Choroid plexus epithelial cell (primary cell): Measurements from ENCODE around the gene BFSP1.

ENCODE experiments used
- DNase-seq: peaks from one replicate; pipeline ENCODE4 v3.0.0-alpha.2; 2010; ENCODE audit warnings: low read depth
- H3K4me3 ChIP-seq: 2 replicates; pipeline ENCODE4 v1.5.1; 2011; ENCODE audit warnings: low read depth, mild to moderate bottlenecking, control low read depth, low read length, moderate library complexity
- TF ChIP-seq, protein P1 (sequence below): conservative IDR thresholded peaks from 2 replicates; pipeline ENCODE4 v1.5.1; 2011; ENCODE audit warnings: low read depth, mild to moderate bottlenecking, control low read depth, inconsistent platforms, low read length, moderate library complexity

Gene BFSP1

GRCh38 chr20:17511401-17511800 lies 19.8 kb downstream of the BFSP1 start:
- H3K4me3 ChIP-seq = no peak overlapping the region
- TF ChIP-seq, protein P1, sequence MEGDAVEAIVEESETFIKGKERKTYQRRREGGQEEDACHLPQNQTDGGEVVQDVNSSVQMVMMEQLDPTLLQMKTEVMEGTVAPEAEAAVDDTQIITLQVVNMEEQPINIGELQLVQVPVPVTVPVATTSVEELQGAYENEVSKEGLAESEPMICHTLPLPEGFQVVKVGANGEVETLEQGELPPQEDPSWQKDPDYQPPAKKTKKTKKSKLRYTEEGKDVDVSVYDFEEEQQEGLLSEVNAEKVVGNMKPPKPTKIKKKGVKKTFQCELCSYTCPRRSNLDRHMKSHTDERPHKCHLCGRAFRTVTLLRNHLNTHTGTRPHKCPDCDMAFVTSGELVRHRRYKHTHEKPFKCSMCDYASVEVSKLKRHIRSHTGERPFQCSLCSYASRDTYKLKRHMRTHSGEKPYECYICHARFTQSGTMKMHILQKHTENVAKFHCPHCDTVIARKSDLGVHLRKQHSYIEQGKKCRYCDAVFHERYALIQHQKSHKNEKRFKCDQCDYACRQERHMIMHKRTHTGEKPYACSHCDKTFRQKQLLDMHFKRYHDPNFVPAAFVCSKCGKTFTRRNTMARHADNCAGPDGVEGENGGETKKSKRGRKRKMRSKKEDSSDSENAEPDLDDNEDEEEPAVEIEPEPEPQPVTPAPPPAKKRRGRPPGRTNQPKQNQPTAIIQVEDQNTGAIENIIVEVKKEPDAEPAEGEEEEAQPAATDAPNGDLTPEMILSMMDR = no peak
- no peak for DNase-seq

GRCh38 chr20:17510548-17510947 lies 20.6 kb downstream of the BFSP1 start:
- TF ChIP-seq, protein P1 = no peak

GRCh38 chr20:17508756-17509155 lies 22.4 kb downstream of the BFSP1 start:
- DNase-seq = no peak
- no peak overlapping the region for H3K4me3 ChIP-seq
- TF ChIP-seq, protein P1 = no peak

More at GRCh38 chr20:17510548-17510947, 20.6 kb downstream of the BFSP1 start:
- DNase-seq = no peak
- no peak overlapping the region for H3K4me3 ChIP-seq

- no peak for DNase-seq
- H3K4me3 ChIP-seq = no peak overlapping the region
- TF ChIP-seq, protein P1 = no peak
Measured at GRCh38 chr20:17507531-17507930, 23.6 kb downstream of the BFSP1 start.

- DNase-seq = no peak
- no peak overlapping the region for H3K4me3 ChIP-seq
- TF ChIP-seq, protein P1 = no peak
Measured at GRCh38 chr20:17507032-17507431, 24.1 kb downstream of the BFSP1 start.

DNA sequence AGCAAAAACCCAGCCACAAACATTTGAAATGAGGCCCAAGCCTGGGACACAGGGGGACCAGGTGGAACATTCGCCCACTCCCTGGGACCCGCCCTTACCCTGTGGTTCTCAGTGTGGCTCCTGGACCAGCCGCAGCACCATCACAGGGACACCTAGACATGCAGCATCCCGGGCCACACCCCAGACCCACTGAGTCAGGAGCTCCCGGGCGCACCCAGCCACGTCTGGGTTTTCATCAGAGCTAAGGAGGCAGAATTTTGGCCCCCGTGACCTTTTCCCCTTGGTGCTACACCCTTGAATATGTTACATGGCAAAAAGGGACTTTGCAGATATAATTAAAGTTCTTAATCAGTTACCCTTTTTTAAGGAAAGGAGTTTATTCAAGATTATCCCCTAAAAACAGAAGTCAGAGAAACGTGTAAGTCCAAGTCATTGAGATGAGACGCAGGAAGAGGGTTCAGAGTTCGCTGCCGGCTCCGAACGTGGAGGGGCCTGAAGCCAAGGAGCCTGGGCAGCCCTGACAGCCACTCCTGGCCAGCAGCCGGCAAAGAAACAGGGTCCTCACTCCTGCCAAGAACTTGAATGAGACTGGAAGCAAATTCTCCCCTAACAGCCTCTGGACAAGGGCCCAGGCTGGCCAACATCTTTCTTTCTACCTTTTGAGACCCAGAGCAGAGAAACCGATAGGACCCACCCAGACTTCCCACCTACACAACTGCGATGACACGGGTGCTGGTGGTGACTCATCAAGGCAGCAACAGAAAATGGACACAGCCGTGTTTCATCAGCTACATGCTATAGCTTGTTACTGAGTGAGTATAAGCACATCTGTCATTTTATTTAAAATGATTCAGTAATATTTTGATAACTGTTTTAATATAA lies 25.3 kb downstream of the BFSP1 start:
- DNase-seq = peak; percentile 55
- TF ChIP-seq, protein P1 = no peak
- no peak overlapping the region for H3K4me3 ChIP-seq
